Measurements from ENCODE around the gene DLGAP4. TPM values are rescaled to one million over a fixed set of nuclear protein-coding genes. Genes with fewer than 3 reads are reported as not detected.

The DLGAP4 gene
- total and polyA plus RNA-seq, 9 of the 15 experiments (the other 6 are each of a cell fraction or from before 2014, with no cell fraction given): 0.31 to 34.1 (median 4.5) TPM

- TF ChIP-seq ZBTB7A (IDR thresholded peaks at IDR 0.05; ENCODE audit: borderline replicate concordance, control insufficient read depth, low read depth, low read length) (peak; percentile 99), RBBP5 (IDR thresholded peaks at IDR 0.05; ENCODE audit: borderline replicate concordance, insufficient read depth, low read length, poor library complexity, severe bottlenecking) (no peak), NCOA4 (IDR thresholded peaks at IDR 0.05; ENCODE audit: partially characterized antibody) (no peak), ZNF324 (CRISPR knock-in tag; IDR thresholded peaks at IDR 0.05) (no peak), SMARCE1 (IDR thresholded peaks at IDR 0.05) (no peak), BDP1 (IDR thresholded peaks at IDR 0.05; ENCODE audit: insufficient read depth, insufficient read length) (no peak), TEAD4 (IDR thresholded peaks at IDR 0.05; ENCODE audit: low read length) (peak; percentile 28; the same call in 1 of the 2 replicates), TEAD4 (CRISPR knock-in tag; IDR thresholded peaks at IDR 0.05; ENCODE audit: borderline replicate concordance) (peak; percentile 98), MTA1 (IDR thresholded peaks at IDR 0.05; ENCODE audit: borderline replicate concordance) (peak; percentile 51; the same call in 1 of the 2 replicates), ATF3 (IDR thresholded peaks at IDR 0.05) (no peak), ATF3 (CRISPR knock-in tag; conservative IDR thresholded peaks at IDR 0.05) (peak; percentile 94), FUS (optimal IDR thresholded peaks at IDR 0.05; ENCODE audit: low read depth, low read length) (no peak), MEF2A (IDR thresholded peaks at IDR 0.05; ENCODE audit: control insufficient read depth, low read depth, low read length) (no peak), ETS1 (conservative IDR thresholded peaks at IDR 0.05; ENCODE audit: control insufficient read depth, low read depth, low read length) (0 out of 2 replicates have a peak, but pooled peaks have one; percentile 37), EZH2 (IDR thresholded peaks at IDR 0.05; ENCODE audit: borderline replicate concordance, low read depth, low read length) (no peak), ZNF589 (CRISPR knock-in tag; IDR thresholded peaks at IDR 0.05; ENCODE audit: low read depth) (peak; percentile 84), RBM15 (IDR thresholded peaks at IDR 0.05; ENCODE audit: insufficient read depth, low read length) (no peak), AFF4 (CRISPR knock-in tag; IDR thresholded peaks at IDR 0.05) (peak; percentile 99), HMG20B (CRISPR knock-in tag; IDR thresholded peaks at IDR 0.05) (no peak), GTF2E2 (tag; IDR thresholded peaks at IDR 0.05) (no peak), ZNF12 (CRISPR knock-in tag; IDR thresholded peaks at IDR 0.05) (peak; percentile 93), SUPT5H (IDR thresholded peaks at IDR 0.05) (no peak)
Measured at GRCh38 chr20:36384022-36384619, 78.0 kb downstream of the DLGAP4 start (continued).

All from K562 (cell line).